Mesendoderm (in vitro differentiated cells): Measurements from ENCODE around the gene IL20RB.
"Not testable (repeated sequence)": the region's sequence is repeated elsewhere in the genome, so short reads cannot be mapped to it uniquely, and the experiment has no call there.

Source experiments
- DNase-seq: peaks from one replicate; pipeline ENCODE4 v3.0.0; 2013
- H2AK5ac ChIP-seq: 2 replicates; pipeline ENCODE4 v1.6.1; 2013; ENCODE audit warnings: low read length, inconsistent platforms
- H2BK120ac ChIP-seq: 2 replicates; pipeline ENCODE4 v1.6.1; 2013; ENCODE audit warnings: low read depth, mild to moderate bottlenecking, low read length, moderate library complexity, mixed read lengths
- H2BK15ac ChIP-seq: replicated peaks from 2 replicates; pipeline ENCODE4 v1.6.1; 2013; ENCODE audit warnings: low read depth, mild to moderate bottlenecking, moderate library complexity
- H2BK5ac ChIP-seq: 2 replicates; pipeline ENCODE4 v1.6.1; 2013; ENCODE audit warnings: low read length, inconsistent platforms
- H3K18ac ChIP-seq: 2 replicates; pipeline ENCODE4 v1.6.1; 2013; ENCODE audit warnings: mild to moderate bottlenecking, low read length, mixed read lengths
- H3K23ac ChIP-seq: one replicate; pipeline ENCODE4 v1.6.1; 2013; ENCODE audit warnings: low read length
- H3K27ac ChIP-seq: 2 replicates; pipeline ENCODE4 v1.5.1; 2013; ENCODE audit warnings: low read depth, mild to moderate bottlenecking, inconsistent platforms, low read length, moderate library complexity
- H3K27me3 ChIP-seq: 2 replicates; pipeline ENCODE4 v1.6.1; 2013; ENCODE audit warnings: low read length, control low read depth, mild to moderate bottlenecking, inconsistent platforms; ENCODE audit not compliant: insufficient read depth, poor library complexity
- H3K36me3 ChIP-seq: 2 replicates; pipeline ENCODE4 v1.6.1; 2013; ENCODE audit warnings: low read length, inconsistent platforms; ENCODE audit not compliant: control insufficient read depth, insufficient read depth
- H3K4ac ChIP-seq: one replicate; pipeline ENCODE4 v1.6.1; 2013; ENCODE audit warnings: low read depth, mild to moderate bottlenecking, low read length, moderate library complexity
- H3K4me1 ChIP-seq: 2 replicates; pipeline ENCODE4 v1.6.1; 2013; ENCODE audit warnings: low read depth, low read length, inconsistent platforms; ENCODE audit not compliant: control insufficient read depth
- H3K4me2 ChIP-seq: 2 replicates; pipeline ENCODE4 v1.6.1; 2013; ENCODE audit warnings: low read length
- H3K4me3 ChIP-seq: 2 replicates; pipeline ENCODE4 v1.5.1; 2013; ENCODE audit warnings: mild to moderate bottlenecking, low read length
- H3K56ac ChIP-seq: one replicate; pipeline ENCODE4 v1.6.1; 2013; ENCODE audit warnings: low read length
- H3K79me1 ChIP-seq: 2 replicates; pipeline ENCODE4 v1.6.1; 2013; ENCODE audit warnings: low read length, inconsistent platforms
- H3K79me2 ChIP-seq: 2 replicates; pipeline ENCODE4 v1.6.1; 2013; ENCODE audit warnings: mild to moderate bottlenecking, low read length; ENCODE audit not compliant: control insufficient read depth, insufficient read depth
- H3K9ac ChIP-seq: 2 replicates; pipeline ENCODE4 v1.6.1; 2013; ENCODE audit warnings: low read length, inconsistent platforms
- H4K5ac ChIP-seq: one replicate; pipeline ENCODE4 v1.6.1; 2013; ENCODE audit warnings: low read length
- H4K8ac ChIP-seq: one replicate; pipeline ENCODE4 v1.6.1; 2013; ENCODE audit warnings: low read depth, mild to moderate bottlenecking, control low read depth, low read length, moderate library complexity
- WGBS: extraction: QIAGEN DNeasy Blood & Tissue Kit; methylation state at CpG from one replicate; pipeline ENCODE4 v1.1.7; 2013; ENCODE audit warnings: low lambda C conversion rate, missing lambda C conversion rate; ENCODE audit not compliant: insufficient coverage; ENCODE audit errors: extremely low coverage; 5-methylcytosine and 5-hydroxymethylcytosine counted together

IL20RB gene

DNA sequence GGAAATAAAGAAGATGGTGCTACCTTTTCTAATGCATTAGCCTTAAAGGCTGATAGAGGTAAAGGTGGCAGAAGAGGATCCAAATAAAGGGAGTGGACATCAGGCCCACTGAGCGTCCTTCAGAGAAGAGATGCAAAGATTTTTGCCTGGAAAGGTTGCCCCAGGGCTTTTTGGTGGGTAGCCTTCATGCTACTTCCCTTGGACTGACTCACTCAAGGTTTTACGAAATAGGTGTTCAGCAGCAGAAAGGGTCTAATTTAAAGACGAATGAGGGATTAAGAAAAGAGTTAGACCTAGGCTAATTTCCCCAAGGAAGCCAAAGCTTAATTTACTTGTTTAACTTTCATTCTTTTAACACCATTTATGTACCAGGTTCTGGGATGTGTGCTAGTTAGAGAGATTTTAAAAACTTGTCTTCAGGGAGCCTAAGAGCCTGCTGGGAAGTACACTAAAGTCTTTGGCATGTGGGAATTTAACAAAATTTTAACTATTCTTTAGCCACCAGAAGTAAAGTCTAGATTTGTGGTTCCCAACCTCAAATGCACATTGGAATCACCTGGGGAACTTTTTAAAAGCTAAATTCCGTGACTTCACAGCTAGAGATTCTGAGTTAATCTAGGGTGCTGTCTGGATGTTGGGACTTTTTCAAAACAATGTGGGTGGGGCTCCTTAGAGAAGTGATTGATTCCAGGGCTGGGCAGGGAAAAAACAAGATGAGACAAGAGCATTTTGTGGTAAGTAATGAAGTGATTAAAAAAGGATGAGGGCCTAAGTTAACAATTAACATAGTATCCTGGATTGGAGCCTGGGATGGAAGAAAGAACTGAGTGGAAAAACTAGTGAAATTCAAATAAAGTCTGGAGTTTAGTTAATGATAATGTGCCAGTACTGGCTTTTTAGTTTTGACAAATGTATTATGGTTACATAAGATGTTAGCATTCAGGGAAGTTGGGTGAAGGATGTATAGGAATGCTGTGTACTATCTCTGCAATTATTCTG lies 3.4 kb downstream of the IL20RB start:
- no CpG with 5 or more reads among the region's 4 CpGs for WGBS
- Histone ChIP-seq H2BK5ac (no peak overlapping the region), H4K5ac (no peak overlapping the region), H3K9ac (no peak overlapping the region), H3K79me2 (no peaks in the 10 kb centered on the region), H3K4ac (no peak overlapping the region), H2AK5ac (no peak overlapping the region), H3K79me1 (no peaks in the 10 kb centered on the region), H2BK15ac (no peak overlapping the region), H3K23ac (no peak overlapping the region), H3K18ac (no peak overlapping the region), H2BK120ac (no peak overlapping the region), H4K8ac (no peak overlapping the region), H3K4me2 (no peak overlapping the region), H3K27ac (no peak overlapping the region), H3K56ac (no peak overlapping the region), H3K27me3 (no peaks in the 10 kb centered on the region), H3K4me1 (peaks cover 6% of the 10 kb centered on the region), H3K36me3 (no peaks in the 10 kb centered on the region), H3K4me3 (no peak overlapping the region)
- DNase-seq, result peak; percentile 63

DNA sequence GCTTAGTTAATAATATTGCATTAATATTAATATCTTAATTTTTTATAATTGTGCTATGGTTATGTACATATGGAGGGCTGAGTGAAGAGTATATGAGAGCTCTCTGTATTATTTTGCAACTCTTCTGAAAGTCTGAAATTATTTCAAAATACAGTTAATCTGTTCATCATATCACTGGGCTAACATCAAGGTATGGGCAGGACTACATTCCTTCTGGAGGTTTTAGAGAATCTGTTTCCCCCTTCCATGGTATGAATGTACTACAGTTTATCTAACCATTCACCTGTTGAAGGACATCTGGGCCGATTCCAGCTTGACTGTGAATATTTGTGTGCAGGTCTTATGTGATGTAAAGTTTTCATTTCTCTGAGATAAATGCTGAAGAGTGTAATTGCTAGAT lies 5.1 kb downstream of the IL20RB start:
- H3K18ac ChIP-seq, result no peak overlapping the region
- H3K79me2 ChIP-seq, result no peaks in the 10 kb centered on the region
- H4K5ac ChIP-seq, result no peak overlapping the region
- H3K36me3 ChIP-seq, result no peaks in the 10 kb centered on the region
- no peaks in the 10 kb centered on the region for H3K4me1 ChIP-seq
- H4K8ac ChIP-seq, result no peak overlapping the region
- WGBS, result no CpG with 5 or more reads among the region's 1 CpG
- H2BK120ac ChIP-seq, result no peak overlapping the region
- H3K23ac ChIP-seq, result no peak overlapping the region
- no peak overlapping the region for H3K27ac ChIP-seq
- H2BK15ac ChIP-seq, result no peak overlapping the region
- no peak overlapping the region for H3K4ac ChIP-seq
- H2AK5ac ChIP-seq, result no peak overlapping the region
- H3K9ac ChIP-seq, result no peak overlapping the region
- H3K4me2 ChIP-seq, result no peak overlapping the region
- no peak overlapping the region for H3K4me3 ChIP-seq
- H3K79me1 ChIP-seq, result no peaks in the 10 kb centered on the region
- no peak overlapping the region for H2BK5ac ChIP-seq
- H3K56ac ChIP-seq, result no peak overlapping the region
- DNase-seq, result no peak
- H3K27me3 ChIP-seq, result no peaks in the 10 kb centered on the region

DNA sequence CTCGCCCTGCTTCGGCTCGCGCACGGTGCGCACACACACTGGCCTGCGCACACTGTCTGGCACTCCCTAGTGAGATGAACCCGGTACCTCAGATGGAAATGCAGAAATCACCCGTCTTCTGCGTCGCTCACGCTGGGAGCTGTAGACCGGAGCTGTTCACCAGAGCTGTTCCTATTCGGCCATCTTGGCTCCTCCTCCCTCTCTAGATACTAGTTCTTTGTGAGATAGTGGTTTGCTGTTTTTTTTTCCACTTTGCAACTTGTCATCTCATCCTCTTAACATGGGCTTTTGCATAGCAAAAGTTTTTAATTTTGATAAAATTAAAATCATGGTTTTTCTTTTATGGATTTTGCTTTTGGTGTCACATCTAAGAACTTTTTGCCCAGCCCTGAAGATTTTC lies 11.8 kb downstream of the IL20RB start:
- H3K79me1 ChIP-seq, H3K4me3 ChIP-seq, H2AK5ac ChIP-seq, H3K36me3 ChIP-seq, H3K9ac ChIP-seq, H3K79me2 ChIP-seq, H3K27ac ChIP-seq, H3K18ac ChIP-seq, H4K8ac ChIP-seq, H2BK120ac ChIP-seq, H3K23ac ChIP-seq, H3K4ac ChIP-seq, H3K4me1 ChIP-seq, H3K56ac ChIP-seq, H2BK5ac ChIP-seq, DNase-seq, H4K5ac ChIP-seq, H2BK15ac ChIP-seq, H3K4me2 ChIP-seq, H3K27me3 ChIP-seq: not testable (repeated sequence)
- no CpG with 5 or more reads among the region's 14 CpGs for WGBS

DNA sequence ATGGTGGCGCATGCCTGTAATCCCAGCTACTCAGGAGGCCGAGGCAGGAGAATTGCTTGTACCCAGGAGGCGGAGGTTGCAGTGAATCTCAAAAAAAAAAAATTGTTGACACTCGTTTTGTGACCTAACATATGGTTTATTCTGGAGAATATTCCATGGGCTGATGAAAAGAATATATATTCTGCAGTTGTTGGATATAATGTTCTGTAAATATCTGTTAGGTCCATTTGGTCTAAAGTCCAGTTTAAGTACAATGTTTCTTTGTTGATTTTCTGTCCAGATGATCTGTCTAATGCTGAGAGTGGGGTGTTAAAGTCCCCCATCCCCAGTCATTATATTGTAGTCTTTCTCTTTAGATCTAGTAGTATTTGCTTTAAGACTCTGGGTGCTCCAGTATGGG lies 15.6 kb downstream of the IL20RB start:
- H3K79me2 ChIP-seq, result no peaks in the 10 kb centered on the region
- H3K9ac ChIP-seq, result no peak overlapping the region
- no peaks in the 10 kb centered on the region for H3K4me1 ChIP-seq
- no peak overlapping the region for H2AK5ac ChIP-seq
- H3K23ac ChIP-seq, result no peak overlapping the region
- H3K4me3 ChIP-seq, result no peak overlapping the region
- H3K18ac ChIP-seq, result no peak overlapping the region
- no peak overlapping the region for H4K8ac ChIP-seq
- H3K56ac ChIP-seq, result no peak overlapping the region
- H2BK5ac ChIP-seq, result no peak overlapping the region
- DNase-seq, result no peak
- H2BK15ac ChIP-seq, result no peak overlapping the region
- H3K27ac ChIP-seq, result no peak overlapping the region
- no peak overlapping the region for H3K4me2 ChIP-seq
- H4K5ac ChIP-seq, result no peak overlapping the region
- no peaks in the 10 kb centered on the region for H3K27me3 ChIP-seq
- H3K36me3 ChIP-seq, result no peaks in the 10 kb centered on the region
- no peak overlapping the region for H3K4ac ChIP-seq
- H3K79me1 ChIP-seq, result no peaks in the 10 kb centered on the region
- WGBS, result no CpG with 5 or more reads among the region's 4 CpGs
- H2BK120ac ChIP-seq, result no peak overlapping the region

DNA sequence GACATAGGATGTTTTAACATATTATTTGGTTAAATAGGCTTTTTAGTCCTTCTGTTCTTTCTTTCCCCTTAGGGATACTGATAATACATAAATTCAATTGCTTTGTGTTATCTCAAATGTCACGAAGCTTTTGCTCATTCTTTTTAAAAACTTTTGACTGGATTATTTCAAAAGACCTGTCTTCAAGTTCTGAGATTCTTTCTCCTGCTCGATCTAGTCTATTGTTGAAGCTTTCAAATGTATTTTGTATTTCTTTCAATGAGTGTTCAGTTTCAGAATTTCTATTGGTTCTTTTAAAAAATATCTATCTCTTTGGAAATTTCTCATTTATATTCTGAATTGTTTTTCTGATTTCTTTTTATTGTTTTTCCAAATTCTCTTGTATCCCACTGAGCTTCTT lies 16.9 kb downstream of the IL20RB start:
- Histone ChIP-seq H2AK5ac (no peak overlapping the region), H4K8ac (no peak overlapping the region), H3K23ac (no peak overlapping the region), H3K4me1 (no peaks in the 10 kb centered on the region), H3K36me3 (no peaks in the 10 kb centered on the region), H2BK120ac (no peak overlapping the region), H4K5ac (no peak overlapping the region), H3K4me2 (no peak overlapping the region), H3K9ac (no peak overlapping the region), H3K79me1 (no peaks in the 10 kb centered on the region), H3K4ac (no peak overlapping the region), H3K4me3 (no peak overlapping the region), H3K18ac (no peak overlapping the region), H3K27ac (no peak overlapping the region), H2BK5ac (no peak overlapping the region), H2BK15ac (no peak overlapping the region), H3K56ac (no peak overlapping the region), H3K79me2 (no peaks in the 10 kb centered on the region), H3K27me3 (no peaks in the 10 kb centered on the region)
- no CpG with 5 or more reads among the region's 2 CpGs for WGBS
- no peak for DNase-seq

DNA sequence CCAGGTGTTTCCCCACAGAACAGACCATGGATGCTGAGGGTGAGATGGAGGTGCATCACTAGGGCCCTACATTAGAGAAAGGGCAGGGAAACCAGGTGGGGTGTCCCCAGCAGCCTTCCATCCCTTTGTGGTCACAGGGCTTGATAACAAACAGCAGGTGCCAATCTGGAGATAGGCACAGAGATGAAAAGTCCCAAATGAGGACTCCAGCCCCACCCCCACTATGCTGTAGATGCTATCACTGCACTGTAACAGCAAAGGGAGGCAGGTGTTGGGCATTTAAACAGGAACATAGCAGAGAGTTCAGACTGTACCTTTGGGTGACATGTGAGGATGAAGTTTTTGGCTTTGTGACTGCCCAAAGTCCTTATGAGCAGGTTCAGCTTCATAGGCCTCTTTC lies 21.4 kb downstream of the IL20RB start:
- H3K4me2 ChIP-seq, result no peak overlapping the region
- H3K9ac ChIP-seq, result no peak overlapping the region
- no peaks in the 10 kb centered on the region for H3K4me1 ChIP-seq

More for the DNA sequence above, 21.4 kb downstream of the IL20RB start:
- no peaks in the 10 kb centered on the region for H3K79me2 ChIP-seq
- no peak overlapping the region for H3K18ac ChIP-seq
- H2BK120ac ChIP-seq, result no peak overlapping the region
- H3K27ac ChIP-seq, result no peak overlapping the region
- H3K4me3 ChIP-seq, result no peak overlapping the region
- H2AK5ac ChIP-seq, result no peak overlapping the region
- H3K56ac ChIP-seq, result no peak overlapping the region
- no peak overlapping the region for H4K8ac ChIP-seq
- no peak for DNase-seq
- H3K27me3 ChIP-seq, result no peaks in the 10 kb centered on the region
- H3K23ac ChIP-seq, result no peak overlapping the region
- no peaks in the 10 kb centered on the region for H3K36me3 ChIP-seq
- H3K4ac ChIP-seq, result no peak overlapping the region
- H4K5ac ChIP-seq, result no peak overlapping the region
- H2BK5ac ChIP-seq, result no peak overlapping the region
- no peaks in the 10 kb centered on the region for H3K79me1 ChIP-seq
- H2BK15ac ChIP-seq, result no peak overlapping the region
